Measurements from ENCODE around the gene PAPSS2. TPM values are rescaled to one million over a fixed set of nuclear protein-coding genes. Genes with fewer than 3 reads are reported as not detected.

Gene PAPSS2
- total RNA-seq, 1 experiment from 2014 or later: 24.5 TPM

DNA sequence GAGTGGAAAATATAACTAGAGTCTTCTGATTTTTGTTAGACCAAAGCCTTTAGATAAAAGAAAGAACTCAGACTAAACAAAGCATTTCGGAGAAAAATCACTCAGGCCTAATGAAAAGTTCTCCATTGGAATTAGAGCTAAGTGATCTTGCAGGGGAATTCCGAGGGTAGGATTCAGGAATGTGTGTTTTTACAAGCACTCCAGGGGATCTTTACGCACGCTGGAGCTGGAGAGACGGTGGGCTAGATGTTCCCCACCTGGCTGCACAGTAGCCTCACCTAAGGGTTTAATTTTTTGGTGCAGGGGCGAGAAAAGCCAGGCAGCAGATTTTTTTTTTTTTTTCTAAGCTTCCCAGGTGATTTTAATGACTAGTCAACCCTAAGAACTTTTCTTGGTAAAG is 7.9 kb upstream of the PAPSS2 start:
- H2AK5ac ChIP-seq (ENCODE audit: insufficient read length, low read length): no peak overlapping the region
- H3K4me3 Mint-ChIP-seq: peak overlapping the region in 1 of 2 experiments; percentile 24; a peak in 2 of 5 replicates
- no peaks in the 10 kb centered on the region for H3K9me3 ChIP-seq (ENCODE audit: control insufficient read depth, low read depth, low read length)
- no peaks in the 10 kb centered on the region for H3K79me2 ChIP-seq (ENCODE audit: insufficient read depth, low read length)
- H4K20me1 ChIP-seq (ENCODE audit: control insufficient read depth, insufficient read depth, insufficient read length): no peaks in the 10 kb centered on the region
- no peak overlapping the region for H2BK5ac ChIP-seq (ENCODE audit: insufficient read length, low read length)
- H3T11ph ChIP-seq (ENCODE audit: low read length): no peak overlapping the region
- peaks cover 0 to 3% of the 10 kb centered on the region in 2 experiments; a peak in 1 of 5 replicates for H3K9me3 Mint-ChIP-seq
- no peaks in the 10 kb centered on the region for H3K27me3 ChIP-seq (ENCODE audit: insufficient read depth, low read length)
- no peak overlapping the region for H3K4ac ChIP-seq (ENCODE audit: low read depth, low read length)
- H4K8ac ChIP-seq (replicated peaks; ENCODE audit: insufficient read length, low read depth, low read length): no peak overlapping the region
- H2BK15ac ChIP-seq (ENCODE audit: low read depth, low read length): no peak overlapping the region
- H3K4me2 ChIP-seq (ENCODE audit: insufficient read depth, insufficient read length, low read length): no peak overlapping the region
- no peak overlapping the region for H3K27ac ChIP-seq (ENCODE audit: insufficient read length, low read depth, low read length)
- no peak overlapping the region for H4K91ac ChIP-seq (ENCODE audit: insufficient read length, low read depth, low read length)
- no peak overlapping the region for H3K14ac ChIP-seq (ENCODE audit: insufficient read depth, low read length)
- peaks cover 6% of the 10 kb centered on the region; the same call in 1 of the 2 replicates for H3K4me1 ChIP-seq (ENCODE audit: insufficient read depth, low read length)
- TF ChIP-seq, protein P1, sequence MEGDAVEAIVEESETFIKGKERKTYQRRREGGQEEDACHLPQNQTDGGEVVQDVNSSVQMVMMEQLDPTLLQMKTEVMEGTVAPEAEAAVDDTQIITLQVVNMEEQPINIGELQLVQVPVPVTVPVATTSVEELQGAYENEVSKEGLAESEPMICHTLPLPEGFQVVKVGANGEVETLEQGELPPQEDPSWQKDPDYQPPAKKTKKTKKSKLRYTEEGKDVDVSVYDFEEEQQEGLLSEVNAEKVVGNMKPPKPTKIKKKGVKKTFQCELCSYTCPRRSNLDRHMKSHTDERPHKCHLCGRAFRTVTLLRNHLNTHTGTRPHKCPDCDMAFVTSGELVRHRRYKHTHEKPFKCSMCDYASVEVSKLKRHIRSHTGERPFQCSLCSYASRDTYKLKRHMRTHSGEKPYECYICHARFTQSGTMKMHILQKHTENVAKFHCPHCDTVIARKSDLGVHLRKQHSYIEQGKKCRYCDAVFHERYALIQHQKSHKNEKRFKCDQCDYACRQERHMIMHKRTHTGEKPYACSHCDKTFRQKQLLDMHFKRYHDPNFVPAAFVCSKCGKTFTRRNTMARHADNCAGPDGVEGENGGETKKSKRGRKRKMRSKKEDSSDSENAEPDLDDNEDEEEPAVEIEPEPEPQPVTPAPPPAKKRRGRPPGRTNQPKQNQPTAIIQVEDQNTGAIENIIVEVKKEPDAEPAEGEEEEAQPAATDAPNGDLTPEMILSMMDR (conservative IDR thresholded peaks at IDR 0.05): no peak
- DNase-seq: peak; percentile 41
- WGBS (ENCODE audit: extremely low coverage, insufficient read length, low lambda C conversion rate): no CpG with 5 or more reads among the region's 6 CpGs
- H3K23ac ChIP-seq (ENCODE audit: insufficient read length, low read depth, low read length): no peak overlapping the region
- H3K79me1 ChIP-seq (ENCODE audit: insufficient read depth, low read depth, low read length, poor library complexity, severe bottlenecking): no peaks in the 10 kb centered on the region
- H3K23me2 ChIP-seq (ENCODE audit: insufficient read length, low read depth, low read length, poor library complexity, severe bottlenecking): no peaks in the 10 kb centered on the region
- no peak overlapping the region for H3K18ac ChIP-seq (ENCODE audit: insufficient read length, low read depth, low read length)
- no peak overlapping the region for H2BK20ac ChIP-seq (ENCODE audit: low read depth, low read length, poor library complexity, severe bottlenecking)
- no peak overlapping the region for H2BK12ac ChIP-seq (ENCODE audit: insufficient read length, low read depth, low read length)
- H3K27ac Mint-ChIP-seq: peak overlapping the region; percentile 81 to 97 (median 97)
- H2BK120ac ChIP-seq (ENCODE audit: low read depth, low read length, poor library complexity, severe bottlenecking): no peak overlapping the region
- H3K9ac ChIP-seq (ENCODE audit: extremely low read depth, insufficient read length, low read length): no peak overlapping the region
- no peak overlapping the region for H3K56ac ChIP-seq (ENCODE audit: insufficient read length, low read depth, low read length)
- H3K36me3 Mint-ChIP-seq (ENCODE audit: insufficient read depth in 1 of 3, low read depth in 3 of 3): no peaks in the 10 kb centered on the region
- peaks cover 29 to 32% of the 10 kb centered on the region in 2 experiments for H3K4me1 Mint-ChIP-seq
- no peak overlapping the region for H4K5ac ChIP-seq (ENCODE audit: insufficient read length, low read depth, low read length)
- H3K27me3 Mint-ChIP-seq (ENCODE audit: low read depth): no peaks in the 10 kb centered on the region
- H2AFZ ChIP-seq (ENCODE audit: low read length): no peak overlapping the region

Data from H9 (cell line).